Caco-2 (cell line): ENCODE data around the gene DCT. TPM values are rescaled to one million over a fixed set of nuclear protein-coding genes. Genes with fewer than 3 reads are reported as not detected.

Source experiments
- BruUV-seq: library from RNA; stranded (reverse); fragments of 400-500 nt; replicated peaks from 2 replicates; lab custom pipeline; 2021; lab: Mats Ljungman, UMichigan
- CTCF ChIA-PET: fragments of 300-600 bp; sonication (Branson Sonifier 250); formaldehyde crosslinking; loops from one replicate; lab custom pipeline; 2022; ENCODE audit warnings: antibody characterized with exemption; lab: Charles Lee
- POLR2A ChIA-PET: fragments of 300-600 bp; sonication (Branson Sonifier 250); formaldehyde crosslinking; loops from one replicate; lab custom pipeline; 2022; ENCODE audit warnings: antibody characterized with exemption; lab: Charles Lee
- DNase-seq, 2 experiments: peaks; one replicate each; pipeline versions ENCODE4 v3.0.0 to v3.0.0-alpha.2; 2020 to 2022
- H3K27me3 ChIP-seq: replicated peaks from 2 replicates; pipeline ENCODE4 v1.6.0; 2011; ENCODE audit warnings: low read length; ENCODE audit not compliant: control insufficient read depth, insufficient read depth
- H3K36me3 ChIP-seq: 2 replicates; pipeline ENCODE4 v1.5.1; 2011; ENCODE audit warnings: low read length; ENCODE audit not compliant: control insufficient read depth, insufficient read depth
- H3K4me1 ChIP-seq: fragments of 250-450 bp; sonication (Bioruptor Pico); 2 replicates; pipeline ENCODE4 v1.5.1; 2020; ENCODE audit warnings: mild to moderate bottlenecking
- H3K4me3 ChIP-seq: 2 replicates; pipeline ENCODE4 v1.5.1; 2011; ENCODE audit warnings: low read depth, mild to moderate bottlenecking, control low read depth, low read length
- H3K9me3 ChIP-seq: fragments of 250-450 bp; sonication (Bioruptor Pico); 2 replicates; pipeline ENCODE4 v1.5.1; 2020; ENCODE audit warnings: mild to moderate bottlenecking, moderate library complexity
- H3K27ac Mint-ChIP-seq: one replicate; pipeline ENCODE4 v1.8.0; 2022; ENCODE audit warnings: mixed read lengths; ENCODE audit not compliant: unreplicated experiment
- H3K27me3 Mint-ChIP-seq: one replicate; pipeline ENCODE4 v1.8.0; 2022; ENCODE audit warnings: mixed read lengths; ENCODE audit not compliant: insufficient read depth, unreplicated experiment
- H3K36me3 Mint-ChIP-seq: one replicate; pipeline ENCODE4 v1.8.0; 2022; ENCODE audit warnings: mild to moderate bottlenecking, mixed read lengths; ENCODE audit not compliant: insufficient read depth, unreplicated experiment
- H3K4me1 Mint-ChIP-seq: one replicate; pipeline ENCODE4 v1.8.0; 2022; ENCODE audit warnings: low read depth, mixed read lengths; ENCODE audit not compliant: unreplicated experiment
- H3K4me3 Mint-ChIP-seq: one replicate; pipeline ENCODE4 v1.8.0; 2022; ENCODE audit warnings: mild to moderate bottlenecking, moderate library complexity, mixed read lengths; ENCODE audit not compliant: unreplicated experiment
- H3K9me3 Mint-ChIP-seq: one replicate; pipeline ENCODE4 v1.8.0; 2022; ENCODE audit warnings: mixed read lengths; ENCODE audit not compliant: unreplicated experiment
- intact Hi-C: fragments of 100-400 bp; cut with micrococcal nuclease; formaldehyde crosslinking; loops from one replicate; pipeline ENCODE4 v1.10.0; 2022; ENCODE audit not compliant: unreplicated experiment
- total RNA-seq: library from RNA; stranded (reverse); gene quantifications from 2 replicates; pipeline ENCODE4 v1.2.3, GENCODE V29; 2022
- TF ChIP-seq, protein P1 (sequence below), 2 experiments: fragments of 200-600 bp in 1 of 2; IDR thresholded peaks; 1 replicate in 1 of 2; 2 replicates in 1 of 2; pipeline versions ENCODE4 v1.5.1 to v1.8.0; 2011 to 2022; ENCODE audit warnings: antibody characterized with exemption in 1 of 2, control low read depth in 1 of 2, inconsistent platforms in 1 of 2, low read depth in 1 of 2, low read length in 1 of 2, mild to moderate bottlenecking in 1 of 2, moderate library complexity in 1 of 2; ENCODE audit not compliant: insufficient read depth in 1 of 2, severe bottlenecking in 1 of 2, unreplicated experiment in 1 of 2

Gene DCT
- total RNA-seq, 1 experiment from 2014 or later = not detected

DNA sequence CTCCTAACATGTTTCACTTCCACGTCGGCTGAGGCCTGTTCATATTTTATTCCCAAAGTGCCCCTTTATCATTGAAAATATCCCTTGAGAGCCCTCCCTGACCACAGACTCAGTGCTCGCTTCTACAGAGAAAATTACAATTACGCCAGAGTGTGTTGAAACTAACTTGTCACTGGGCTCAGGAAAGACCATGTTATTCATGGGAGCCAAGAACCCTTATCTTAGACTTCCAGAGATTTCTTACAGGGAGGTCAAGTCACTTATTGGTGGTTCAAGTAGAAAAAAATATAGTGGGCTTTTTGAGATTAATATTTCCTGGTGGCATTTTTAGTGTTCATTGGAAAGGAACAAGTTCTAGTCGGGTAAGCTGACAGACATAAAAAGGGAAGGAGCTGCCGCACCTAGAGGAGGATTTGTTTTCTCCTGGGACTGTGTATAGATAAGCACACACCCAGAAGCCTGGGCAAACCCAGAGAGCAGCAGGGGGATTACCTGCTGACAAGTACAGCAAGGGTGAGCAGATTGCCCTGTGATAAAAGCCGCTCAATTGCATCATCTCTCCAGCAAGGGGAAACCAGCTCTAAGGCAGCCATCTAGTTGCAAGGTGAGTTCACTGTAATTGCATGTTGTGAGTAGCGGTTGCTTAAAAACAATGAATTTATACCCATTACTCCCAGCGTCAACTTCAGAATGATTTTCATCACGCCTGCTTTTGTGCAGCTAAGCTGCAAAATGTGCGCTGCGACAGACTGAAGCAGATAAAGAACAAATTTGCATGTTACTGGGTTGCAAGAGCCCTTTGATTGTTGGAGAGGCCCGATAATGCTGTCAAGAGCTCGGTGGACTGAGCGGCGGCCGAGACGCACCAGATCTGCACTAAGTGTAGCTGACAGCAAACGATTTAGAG, 46.2 kb downstream of the DCT start:
- Mint-ChIP-seq H3K36me3 (no peaks in the 10 kb centered on the region), H3K4me3 (peak overlapping the region; percentile 27), H3K27me3 (no peaks in the 10 kb centered on the region), H3K4me1 (peaks cover 19% of the 10 kb centered on the region), H3K9me3 (no peaks in the 10 kb centered on the region), H3K27ac (peak overlapping the region; percentile 48)
- H3K4me1 ChIP-seq = peaks cover 7% of the 10 kb centered on the region
- no peaks in the 10 kb centered on the region for H3K36me3 ChIP-seq
- ChIA-PET POLR2A (no interaction called here), CTCF (interaction anchor here (1.3 to 2.3 kb wide), 2 partner anchors 184 to 187 kb away, joined by 6 to 14 read pairs; no protein-coding TSS in a partner anchor)
- intact Hi-C loops = loop anchor here (1.0 kb wide), 1 partner anchor 116 kb away; no protein-coding TSS in a partner anchor
- no peak overlapping the region for H3K4me3 ChIP-seq
- DNase-seq = peak; percentile 79 to 85
- H3K27me3 ChIP-seq = peaks cover 1% of the 10 kb centered on the region; the same call in 1 of the 2 replicates
- H3K9me3 ChIP-seq = no peaks in the 10 kb centered on the region
- no TSS peak for BruUV-seq
- TF ChIP-seq, protein P1, sequence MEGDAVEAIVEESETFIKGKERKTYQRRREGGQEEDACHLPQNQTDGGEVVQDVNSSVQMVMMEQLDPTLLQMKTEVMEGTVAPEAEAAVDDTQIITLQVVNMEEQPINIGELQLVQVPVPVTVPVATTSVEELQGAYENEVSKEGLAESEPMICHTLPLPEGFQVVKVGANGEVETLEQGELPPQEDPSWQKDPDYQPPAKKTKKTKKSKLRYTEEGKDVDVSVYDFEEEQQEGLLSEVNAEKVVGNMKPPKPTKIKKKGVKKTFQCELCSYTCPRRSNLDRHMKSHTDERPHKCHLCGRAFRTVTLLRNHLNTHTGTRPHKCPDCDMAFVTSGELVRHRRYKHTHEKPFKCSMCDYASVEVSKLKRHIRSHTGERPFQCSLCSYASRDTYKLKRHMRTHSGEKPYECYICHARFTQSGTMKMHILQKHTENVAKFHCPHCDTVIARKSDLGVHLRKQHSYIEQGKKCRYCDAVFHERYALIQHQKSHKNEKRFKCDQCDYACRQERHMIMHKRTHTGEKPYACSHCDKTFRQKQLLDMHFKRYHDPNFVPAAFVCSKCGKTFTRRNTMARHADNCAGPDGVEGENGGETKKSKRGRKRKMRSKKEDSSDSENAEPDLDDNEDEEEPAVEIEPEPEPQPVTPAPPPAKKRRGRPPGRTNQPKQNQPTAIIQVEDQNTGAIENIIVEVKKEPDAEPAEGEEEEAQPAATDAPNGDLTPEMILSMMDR (IDR thresholded peaks at IDR 0.05; ENCODE audit: insufficient read depth in 1 of 2, low read depth in 1 of 2, low read length in 1 of 2, severe bottlenecking in 1 of 2, unreplicated experiment in 1 of 2) = no peak

- Mint-ChIP-seq H3K27me3 (peaks cover 3% of the 10 kb centered on the region), H3K36me3 (no peaks in the 10 kb centered on the region), H3K4me3 (no peak overlapping the region), H3K27ac (no peak overlapping the region), H3K4me1 (peaks cover 19% of the 10 kb centered on the region), H3K9me3 (no peaks in the 10 kb centered on the region)
- H3K4me1 ChIP-seq = peaks cover 7% of the 10 kb centered on the region
- no peaks in the 10 kb centered on the region for H3K36me3 ChIP-seq
- POLR2A ChIA-PET = no interaction called here
- DNase-seq = no peak
- CTCF ChIA-PET = no interaction called here
- no peaks in the 10 kb centered on the region for H3K9me3 ChIP-seq
- H3K4me3 ChIP-seq = no peak overlapping the region
- H3K27me3 ChIP-seq = no peaks in the 10 kb centered on the region
- no TSS peak for BruUV-seq
- TF ChIP-seq, protein P1 (IDR thresholded peaks at IDR 0.05; ENCODE audit: insufficient read depth in 1 of 2, low read depth in 1 of 2, low read length in 1 of 2, severe bottlenecking in 1 of 2, unreplicated experiment in 1 of 2) = no peak
- intact Hi-C loops = no loop called here
Measured at GRCh38 chr13:94431987-94432386, 47.5 kb downstream of the DCT start.

- H3K27me3 ChIP-seq = no peaks in the 10 kb centered on the region
- Mint-ChIP-seq H3K27ac (no peak overlapping the region), H3K27me3 (peaks cover 3% of the 10 kb centered on the region), H3K4me1 (peaks cover 19% of the 10 kb centered on the region), H3K9me3 (no peaks in the 10 kb centered on the region), H3K4me3 (no peak overlapping the region), H3K36me3 (no peaks in the 10 kb centered on the region)
- POLR2A ChIA-PET = no interaction called here
- no peak overlapping the region for H3K4me3 ChIP-seq
- TF ChIP-seq, protein P1 (IDR thresholded peaks at IDR 0.05; ENCODE audit: insufficient read depth in 1 of 2, low read depth in 1 of 2, low read length in 1 of 2, severe bottlenecking in 1 of 2, unreplicated experiment in 1 of 2) = no peak
- intact Hi-C loops = no loop called here
- CTCF ChIA-PET = no interaction called here
- no peak for DNase-seq
- peaks cover 7% of the 10 kb centered on the region for H3K4me1 ChIP-seq
- BruUV-seq = no TSS peak
- no peaks in the 10 kb centered on the region for H3K36me3 ChIP-seq
- no peaks in the 10 kb centered on the region for H3K9me3 ChIP-seq
Measured at GRCh38 chr13:94431574-94431973, 47.9 kb downstream of the DCT start.
